Hepatic stellate cell (primary cell): Measurements from ENCODE around the gene LHX1.

Source experiments
- DNase-seq: peaks from one replicate; pipeline ENCODE4 v3.0.0; 2011; ENCODE audit warnings: low spot score

Gene LHX1

GRCh38 chr17:36922175-36922574 is 15.1 kb upstream of the LHX1 start:
- DNase-seq, result no peak

DNA sequence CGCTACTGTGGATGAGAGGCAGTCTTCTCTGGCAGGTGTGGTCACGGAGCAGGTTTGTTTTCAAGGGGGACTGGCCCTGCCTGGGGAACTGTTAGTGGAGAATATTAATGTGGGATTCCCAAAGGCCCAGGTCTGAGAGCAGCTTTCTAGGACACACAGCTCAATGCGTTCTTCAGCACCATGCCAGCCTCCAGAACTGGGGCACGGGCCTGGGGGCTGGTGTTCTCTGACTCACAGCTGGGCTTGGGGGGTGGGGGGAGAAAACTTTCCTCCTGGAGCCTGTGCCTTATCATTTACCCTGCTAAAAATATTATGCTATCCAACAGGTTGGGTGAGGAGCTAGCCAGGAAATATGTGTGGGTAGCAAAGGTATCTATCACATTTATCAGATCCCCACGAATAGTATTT is 13.5 kb upstream of the LHX1 start:
- DNase-seq, result no peak

DNA sequence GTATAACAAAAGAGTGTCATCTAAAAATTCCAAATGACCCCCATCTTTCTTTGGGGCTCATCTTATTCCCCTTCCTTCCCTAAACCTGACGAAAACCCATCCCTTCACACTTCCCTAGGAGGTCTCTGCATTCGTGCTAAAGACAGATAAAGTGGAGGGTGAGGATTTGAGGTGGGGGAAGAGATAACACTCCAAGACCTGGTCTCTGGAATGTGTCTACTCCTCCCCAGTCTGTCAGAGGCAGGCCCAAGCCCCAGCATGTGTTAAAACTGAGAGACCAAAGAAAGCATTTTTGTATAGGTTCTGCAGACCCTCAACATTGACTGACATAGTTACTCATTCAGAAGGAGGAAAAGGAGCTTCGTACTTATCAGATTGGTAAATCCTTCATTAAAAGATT is 11.0 kb upstream of the LHX1 start:
- DNase-seq, result no peak

DNA sequence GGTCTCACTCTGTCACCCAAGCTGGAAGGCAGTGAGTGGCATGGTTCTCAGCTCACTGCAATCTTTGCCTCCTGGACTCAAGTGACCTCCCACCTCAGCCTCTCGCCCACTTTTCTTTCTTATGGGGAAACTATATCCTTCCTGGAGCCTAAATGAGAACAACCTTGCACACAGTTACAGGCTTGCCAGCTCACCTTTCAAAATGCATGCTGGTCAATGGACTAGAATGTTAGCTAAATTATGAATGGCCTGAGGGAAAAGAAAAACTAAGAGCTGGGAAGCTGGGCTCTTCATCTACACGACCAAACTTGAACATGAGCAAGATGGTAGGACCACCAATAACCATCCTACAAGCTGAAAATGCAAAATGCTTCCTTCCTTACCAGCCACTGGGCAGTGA is 10.6 kb upstream of the LHX1 start:
- DNase-seq, result no peak

- DNase-seq, result no peak
These were observed 8.6 kb upstream of the LHX1 start for GRCh38 chr17:36928471-36929345.

- no peak for DNase-seq
These were observed 7.3 kb upstream of the LHX1 start for GRCh38 chr17:36929851-36930582.

DNA sequence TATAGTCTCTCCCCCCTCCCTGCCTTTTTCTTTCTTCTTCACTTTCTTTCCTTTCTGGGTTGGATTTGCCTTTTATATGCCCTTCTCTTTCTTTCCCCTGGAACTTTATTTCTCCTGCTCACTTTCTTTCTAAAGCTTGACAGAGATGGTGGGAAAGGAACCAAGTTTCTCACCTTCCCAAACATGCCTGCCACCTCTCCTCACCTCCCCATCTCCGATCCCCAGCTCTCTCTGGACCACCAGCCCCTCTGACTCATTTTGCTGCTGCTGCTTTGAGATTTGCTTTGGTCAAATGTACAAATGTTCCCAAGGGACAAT is 6.7 kb upstream of the LHX1 start:
- no peak for DNase-seq

DNA sequence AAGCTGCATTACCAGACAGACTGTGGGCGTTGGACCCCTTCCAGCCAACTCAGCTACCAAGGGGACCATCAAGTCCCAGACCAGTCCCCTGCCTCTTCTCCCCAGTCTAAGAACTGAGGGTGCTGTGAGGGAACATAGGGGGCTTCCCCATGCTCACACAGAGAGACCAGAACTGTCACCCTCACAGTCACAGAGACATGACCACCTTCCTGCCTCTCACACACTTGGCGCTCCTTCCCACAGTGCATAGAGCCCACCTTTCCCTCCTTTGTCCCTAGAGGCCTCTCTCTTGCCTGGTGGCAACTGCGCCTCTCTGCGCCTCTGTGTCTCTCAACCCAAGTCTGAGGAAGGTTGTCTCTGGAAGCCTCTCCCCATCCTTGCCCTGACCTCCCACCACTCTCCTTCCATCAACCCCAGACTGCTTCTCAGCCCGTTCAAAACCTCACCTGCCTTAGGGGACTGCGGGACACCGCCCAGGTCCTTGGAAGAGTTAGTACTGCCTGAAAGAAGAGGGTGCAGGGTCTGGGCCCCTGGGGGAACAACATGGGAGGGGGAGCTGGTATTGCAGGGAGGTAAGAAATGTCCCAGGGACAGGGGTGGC is 6.1 kb upstream of the LHX1 start:
- no peak for DNase-seq

- DNase-seq, result no peak
These were observed 5.4 kb upstream of the LHX1 start for GRCh38 chr17:36931697-36932382.

DNA sequence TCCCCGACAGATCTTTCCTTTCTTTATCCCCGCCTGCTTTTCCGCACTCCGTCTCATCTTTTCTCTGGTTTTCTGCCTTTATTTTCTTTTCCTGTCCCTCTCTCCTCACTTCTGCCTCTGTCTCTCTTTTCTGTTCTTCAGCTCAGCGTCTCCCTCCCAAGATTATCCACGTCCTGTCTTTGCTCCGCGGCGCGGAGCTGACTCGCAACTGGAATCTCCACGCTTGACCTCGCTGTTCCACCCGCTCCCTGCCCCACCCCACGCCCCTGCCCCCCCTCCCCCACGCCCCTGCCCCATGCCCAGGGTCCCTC is 4.9 kb upstream of the LHX1 start:
- DNase-seq, result no peak

DNA sequence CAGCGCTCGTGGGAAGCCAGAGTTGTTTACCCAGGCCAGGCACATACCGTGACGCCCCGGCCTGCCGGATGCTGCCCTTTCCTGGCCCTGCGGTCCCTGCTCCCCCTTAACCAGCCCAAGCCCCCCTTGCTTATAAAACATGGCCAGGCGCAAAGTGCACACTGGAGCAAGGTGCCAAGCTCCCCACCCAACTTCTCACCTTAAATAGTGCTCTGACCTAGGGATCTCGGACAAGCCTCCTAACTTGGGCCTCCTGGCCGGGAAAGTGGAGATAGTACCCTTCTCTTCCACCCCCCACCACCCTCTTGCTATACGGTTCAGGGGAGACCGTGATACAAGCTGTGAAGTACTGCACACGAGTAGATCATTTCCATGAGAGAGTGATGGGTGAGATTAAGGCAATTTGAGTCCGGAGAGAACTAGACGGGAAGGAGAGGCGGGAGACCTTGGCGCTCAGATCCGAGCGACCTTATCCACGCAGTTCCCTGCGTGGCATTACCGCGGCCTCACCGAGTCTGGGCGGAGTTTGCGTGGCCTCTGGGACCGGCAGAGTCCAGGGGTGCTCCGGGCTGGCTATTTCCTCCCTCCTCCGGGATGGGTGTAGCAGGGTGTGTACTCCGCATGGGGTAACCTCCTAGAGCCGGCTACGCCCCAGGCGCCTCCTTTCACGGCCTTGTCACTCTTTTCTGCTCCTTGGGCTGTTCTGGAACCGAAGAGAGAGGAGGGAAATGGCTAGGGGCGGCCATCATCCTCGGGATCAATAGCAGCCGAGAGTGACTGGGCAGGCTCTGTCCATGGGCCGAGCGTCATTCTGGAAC is 4.4 kb upstream of the LHX1 start:
- no peak for DNase-seq

- DNase-seq, result no peak
These were observed 3.6 kb upstream of the LHX1 start for GRCh38 chr17:36933512-36934143.

DNA sequence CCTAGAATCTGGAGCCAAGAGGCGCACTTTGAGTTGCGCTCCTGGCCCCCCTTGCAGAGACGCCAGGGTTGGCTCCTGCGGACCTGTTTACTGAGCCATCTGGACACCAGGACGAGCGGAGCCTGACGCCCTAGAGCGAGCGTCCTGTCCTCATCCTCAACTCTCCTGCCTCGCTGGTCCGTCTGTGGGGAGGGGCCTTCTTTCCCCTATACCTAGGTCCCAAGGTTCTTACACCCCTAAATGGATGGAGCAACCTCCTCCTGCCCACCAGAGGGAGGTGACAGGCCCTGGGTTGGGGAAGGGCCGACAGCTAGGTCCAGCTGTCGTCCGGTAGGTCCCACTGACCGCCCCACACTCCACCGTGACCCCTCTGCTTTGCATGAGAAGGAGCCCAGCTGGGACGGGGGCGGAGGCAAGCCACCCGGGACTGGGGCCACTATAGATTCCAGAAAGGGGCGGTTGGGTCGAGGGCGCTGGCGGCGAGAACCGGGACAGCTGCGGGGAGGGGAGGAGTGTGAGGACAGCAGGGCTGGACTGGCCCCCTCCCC is 3.1 kb upstream of the LHX1 start:
- DNase-seq, result no peak

- no peak for DNase-seq
These were observed 2.3 kb upstream of the LHX1 start for GRCh38 chr17:36934692-36935630.

DNA sequence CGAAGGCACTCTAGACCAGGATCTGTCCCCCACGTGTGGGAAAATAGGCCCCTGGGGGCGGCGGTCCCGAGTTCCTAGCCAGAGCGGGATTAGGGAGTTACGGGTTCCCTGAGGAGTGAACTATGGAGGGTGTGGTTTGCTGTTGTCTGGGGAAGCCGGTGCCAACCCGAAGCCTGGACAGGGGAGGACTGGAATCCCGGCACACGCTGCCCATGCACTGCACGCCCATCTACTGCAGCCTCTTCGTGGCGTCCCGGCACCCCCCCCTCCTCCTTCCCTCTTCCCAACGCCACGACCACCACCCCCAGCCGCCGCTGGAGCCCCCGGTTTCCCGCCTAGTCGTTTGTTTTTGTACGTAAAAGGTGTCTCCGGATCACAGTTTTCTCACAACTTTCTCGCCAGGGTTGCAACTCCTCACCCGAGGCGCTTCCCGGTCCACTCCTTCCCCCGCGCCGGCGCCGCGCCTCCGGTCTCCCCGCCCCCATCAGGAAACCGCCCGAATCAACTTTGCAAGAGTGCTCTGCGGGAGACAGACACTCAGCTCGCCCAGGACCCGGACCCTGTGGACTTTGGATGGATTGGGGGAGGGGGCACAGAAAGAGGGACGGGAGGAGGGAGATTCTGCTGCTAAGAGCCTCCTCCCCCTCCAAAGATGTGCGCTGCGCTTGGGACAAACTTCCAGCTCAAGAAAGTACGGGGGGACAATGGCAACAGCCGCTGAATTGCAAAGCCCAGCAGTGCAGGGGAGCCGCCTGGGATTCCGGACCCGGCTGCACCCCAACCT is 1.4 kb upstream of the LHX1 start:
- DNase-seq, result no peak

DNA sequence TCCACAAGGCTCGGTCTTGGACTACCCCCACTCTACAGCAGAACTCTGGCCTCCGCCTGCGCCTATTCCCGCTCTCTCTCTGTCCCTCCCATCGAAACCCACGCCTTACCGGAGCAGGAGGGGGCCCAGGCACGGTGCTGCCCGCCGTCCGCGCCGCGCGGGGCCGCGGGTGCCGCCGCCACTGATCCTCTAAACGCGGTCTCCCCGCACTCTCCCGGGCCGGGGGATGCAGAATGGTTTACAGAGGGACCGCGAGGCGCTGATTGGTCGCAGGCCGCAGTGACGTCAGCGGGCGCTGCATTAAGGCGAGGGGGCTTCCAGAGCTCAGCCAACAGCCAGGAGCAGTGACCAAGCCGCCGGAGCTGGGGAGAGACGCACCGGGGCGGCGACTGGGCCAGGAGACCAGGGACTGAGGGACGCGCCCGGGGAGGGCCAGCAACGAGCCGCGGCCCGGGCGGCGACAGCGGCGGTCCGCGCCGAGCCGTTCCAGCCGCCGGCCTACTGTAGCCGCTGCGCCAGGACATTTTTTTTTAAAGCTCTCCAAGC is 747 bp upstream of the LHX1 start:
- no peak for DNase-seq

DNA sequence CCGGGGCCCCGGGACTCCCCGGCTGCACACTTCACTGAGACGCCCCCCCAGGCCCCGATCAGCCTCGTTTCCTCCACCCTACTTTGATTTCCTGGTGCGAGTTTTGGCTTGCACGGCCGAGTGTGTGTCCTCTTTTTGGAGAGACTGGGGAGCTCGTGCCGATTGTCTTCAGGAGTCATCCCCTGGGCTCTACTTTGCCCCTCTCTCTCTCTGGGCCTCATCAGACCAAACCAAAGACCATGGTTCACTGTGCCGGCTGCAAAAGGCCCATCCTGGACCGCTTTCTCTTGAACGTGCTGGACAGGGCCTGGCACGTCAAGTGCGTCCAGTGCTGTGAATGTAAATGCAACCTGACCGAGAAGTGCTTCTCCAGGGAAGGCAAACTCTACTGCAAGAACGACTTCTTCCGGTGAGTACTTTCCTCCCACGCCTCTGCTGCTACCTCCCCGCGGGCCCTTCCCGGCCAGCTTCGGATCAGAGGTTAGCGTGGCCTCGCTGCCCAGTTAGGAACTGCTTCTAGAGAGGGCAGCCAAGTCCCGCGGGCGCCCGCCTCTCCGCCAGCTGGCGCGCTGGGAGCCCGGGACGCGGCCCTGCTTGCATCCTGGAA is 787 bp downstream of the LHX1 start:
- DNase-seq, result no peak

DNA sequence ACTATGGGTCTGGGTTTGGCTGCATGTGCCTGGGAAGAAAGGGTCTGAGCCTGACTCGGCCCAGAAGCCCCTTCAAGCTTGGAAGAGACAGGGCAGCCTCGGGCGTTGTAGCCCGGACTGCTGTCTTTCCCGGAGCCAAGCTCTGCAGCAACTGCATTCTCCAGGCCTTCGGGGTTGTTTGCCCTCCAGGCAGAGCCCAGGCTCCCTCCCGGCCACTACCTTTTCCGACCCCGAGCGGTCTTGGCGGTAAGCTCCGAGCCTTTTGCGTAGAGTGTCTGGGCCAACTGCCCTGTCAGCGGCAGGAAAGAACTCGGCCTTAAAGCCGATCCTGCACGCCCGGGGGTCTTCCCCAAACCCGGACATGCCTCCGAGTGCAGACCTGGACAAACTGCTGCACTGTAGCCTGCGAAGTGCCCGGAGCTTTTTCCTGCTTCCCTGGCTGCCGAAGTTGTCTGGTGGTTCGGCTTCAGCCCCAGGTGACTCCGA is 1.3 kb downstream of the LHX1 start:
- no peak for DNase-seq
